Endothelial cell of umbilical vein (primary cell): ENCODE data around the gene FAM181A. TPM values are rescaled to one million over a fixed set of nuclear protein-coding genes. Genes with fewer than 3 reads are reported as not detected.

Experiments
- BruUV-seq: library from RNA; stranded (reverse); fragments of 400-500 nt; replicated peaks from 2 replicates; lab custom pipeline; 2021; lab: Mats Ljungman, UMichigan
- CTCF ChIA-PET: fragments of 300-600, 350-600 bp; sonication (Branson Sonifier 250); formaldehyde crosslinking; loops from one replicate; lab custom pipeline; 2021; ENCODE audit warnings: antibody characterized with exemption, inconsistent platforms; lab: Charles Lee
- POLR2A ChIA-PET: fragments of 300-600, 350-600 bp; sonication (Branson Sonifier 250); formaldehyde crosslinking; loops from one replicate; lab custom pipeline; 2021; ENCODE audit warnings: antibody characterized with exemption, inconsistent platforms; lab: Charles Lee
- DNase-seq: peaks from one replicate; pipeline ENCODE4 v3.0.0-alpha.2; 2011; ENCODE audit warnings: low read depth, low spot score
- FAIRE-seq: peaks from 2 replicates; lab custom pipeline; 2011; peaks lifted over from hg19 to GRCh38; lab: Jason Lieb, UNC
- H2AFZ ChIP-seq: 2 replicates; pipeline ENCODE4 v1.6.0; 2012; ENCODE audit warnings: low read depth, low read length, control low read depth, inconsistent platforms
- H3K27ac ChIP-seq: 2 replicates; pipeline ENCODE4 v1.5.1; 2011; ENCODE audit warnings: low read depth, mild to moderate bottlenecking, control low read depth, low read length, moderate library complexity; ENCODE audit not compliant: insufficient read depth
- H3K27me3 ChIP-seq, 2 experiments: 2 replicates each; pipeline versions ENCODE4 v1.6.0 to v1.6.1; 2011; ENCODE audit warnings: low read length in 2 of 2, mixed read lengths in 1 of 2; ENCODE audit not compliant: control insufficient read depth in 2 of 2, insufficient read depth in 2 of 2
- H3K36me3 ChIP-seq, 2 experiments: 2 replicates in 1 of 2; 3 replicates in 1 of 2; pipeline ENCODE4 v1.5.1; 2011; ENCODE audit warnings: low read length in 2 of 2, mild to moderate bottlenecking in 1 of 2, moderate library complexity in 1 of 2; ENCODE audit not compliant: control insufficient read depth in 2 of 2, insufficient read depth in 2 of 2; ENCODE audit errors: extremely low read depth in 1 of 2
- H3K4me1 ChIP-seq: 3 replicates; pipeline ENCODE4 v1.5.1; 2011; ENCODE audit warnings: mild to moderate bottlenecking, low read length; ENCODE audit not compliant: control insufficient read depth, insufficient read depth; ENCODE audit errors: extremely low read depth
- H3K4me2 ChIP-seq: 2 replicates; pipeline ENCODE4 v1.6.1; 2011; ENCODE audit warnings: low read length, control low read depth, mixed read lengths; ENCODE audit not compliant: insufficient read depth
- H3K4me3 ChIP-seq, 3 experiments: fragments of 200-600 bp in 1 of 3; sonication (generic), shearing (Covaris generic) in 1 of 3; replicated peaks in 1 of 3; 2 replicates each; pipeline ENCODE4 v1.5.1; 2011 to 2016; ENCODE audit warnings: control low read depth in 3 of 3, low read length in 3 of 3, mild to moderate bottlenecking in 2 of 3, inconsistent platforms in 1 of 3, low read depth in 1 of 3, moderate library complexity in 1 of 3; ENCODE audit not compliant: insufficient read depth in 1 of 3
- H3K79me2 ChIP-seq: 2 replicates; pipeline ENCODE4 v1.6.0; 2012; ENCODE audit warnings: low read length, inconsistent platforms; ENCODE audit not compliant: control insufficient read depth, insufficient read depth
- H3K9ac ChIP-seq: replicated peaks from 2 replicates; pipeline ENCODE3; 2011; ENCODE audit warnings: low read length, control low read depth; ENCODE audit not compliant: insufficient read depth; ENCODE audit errors: extremely low read depth
- H3K9me1 ChIP-seq: replicated peaks from 3 replicates; pipeline ENCODE4 v1.6.0; 2011; ENCODE audit warnings: mild to moderate bottlenecking, low read length; ENCODE audit not compliant: control insufficient read depth, insufficient read depth; ENCODE audit errors: extremely low read depth
- H3K9me3 ChIP-seq: replicated peaks from 2 replicates; pipeline ENCODE4 v1.5.1; 2012; ENCODE audit warnings: low read length, inconsistent platforms; ENCODE audit not compliant: control insufficient read depth, insufficient read depth
- H4K20me1 ChIP-seq: replicated peaks from 2 replicates; pipeline ENCODE3; 2011; ENCODE audit warnings: mild to moderate bottlenecking, low read length; ENCODE audit not compliant: control insufficient read depth, insufficient read depth; ENCODE audit errors: extremely low read depth
- FOS ChIP-seq: IDR thresholded peaks from 2 replicates; pipeline ENCODE4 v1.6.1; 2011; ENCODE audit warnings: mild to moderate bottlenecking, low read length, moderate library complexity, borderline replicate concordance; ENCODE audit not compliant: insufficient read depth
- GATA2 ChIP-seq: IDR thresholded peaks from 2 replicates; pipeline ENCODE4 v1.7.0; 2011; ENCODE audit warnings: low read depth, mild to moderate bottlenecking, moderate library complexity, mixed read lengths, low read length; ENCODE audit not compliant: insufficient read length, insufficient read depth
- MYC ChIP-seq: IDR thresholded peaks from one replicate; pipeline ENCODE4 v1.6.1; 2011; ENCODE audit warnings: mild to moderate bottlenecking, low read depth, low read length
- POLR2AphosphoS5 ChIP-seq: IDR thresholded peaks from 2 replicates; pipeline ENCODE4 v1.6.1; 2012; ENCODE audit warnings: low read depth, mild to moderate bottlenecking, control low read depth, low read length, moderate library complexity; ENCODE audit not compliant: insufficient read depth
- dilution Hi-C: fragments of 300-500 bp; cut with MboI; formaldehyde crosslinking; loops from one replicate; pipeline ENCODE4 v1.15.0; 2019; ENCODE audit warnings: low sequenced_read_pairs; ENCODE audit not compliant: extremely low pct_ligation_motif_present
- intact Hi-C: fragments of 100-400 bp; cut with micrococcal nuclease; formaldehyde crosslinking; loops from one replicate; pipeline ENCODE4 v1.10.0; 2022
- polyA plus RNA-seq, 4 experiments: library from polyadenylated mRNA; depleted of rRNA in 3 of 4; stranded (reverse) in 3 of 4; unstranded in 1 of 4; fragments of >200 nt; gene quantifications; 2 replicates each; pipeline versions ENCODE4 v1.2.1 to v1.2.3, GENCODE V29; 2011 to 2012; ENCODE audit warnings: missing spikeins in 1 of 4
- total RNA-seq: library from RNA; stranded (reverse); gene quantifications from 2 replicates; pipeline ENCODE4 v1.2.3, GENCODE V29; 2021
- TF ChIP-seq, protein P1 (sequence below), 2 donors: IDR thresholded peaks; 1 replicate in 1 of 2; 2 replicates in 1 of 2; pipeline ENCODE4 v1.5.1; 2011; ENCODE audit warnings: low read length in 2 of 2, mild to moderate bottlenecking in 2 of 2, moderate library complexity in 2 of 2, control low read depth in 1 of 2, inconsistent platforms in 1 of 2, low read depth in 1 of 2; ENCODE audit not compliant: insufficient read depth in 1 of 2; ENCODE audit errors: extremely low read depth in 1 of 2
- TF ChIP-seq, protein P2 (sequence below): IDR thresholded peaks from 2 replicates; pipeline ENCODE4 v1.6.1; 2011; ENCODE audit not compliant: insufficient read depth, insufficient read length

FAM181A gene
- total and polyA plus RNA-seq, 2 donors (not counting 3 experiments of a cell fraction or from before 2014, with no cell fraction given): not detected

DNA sequence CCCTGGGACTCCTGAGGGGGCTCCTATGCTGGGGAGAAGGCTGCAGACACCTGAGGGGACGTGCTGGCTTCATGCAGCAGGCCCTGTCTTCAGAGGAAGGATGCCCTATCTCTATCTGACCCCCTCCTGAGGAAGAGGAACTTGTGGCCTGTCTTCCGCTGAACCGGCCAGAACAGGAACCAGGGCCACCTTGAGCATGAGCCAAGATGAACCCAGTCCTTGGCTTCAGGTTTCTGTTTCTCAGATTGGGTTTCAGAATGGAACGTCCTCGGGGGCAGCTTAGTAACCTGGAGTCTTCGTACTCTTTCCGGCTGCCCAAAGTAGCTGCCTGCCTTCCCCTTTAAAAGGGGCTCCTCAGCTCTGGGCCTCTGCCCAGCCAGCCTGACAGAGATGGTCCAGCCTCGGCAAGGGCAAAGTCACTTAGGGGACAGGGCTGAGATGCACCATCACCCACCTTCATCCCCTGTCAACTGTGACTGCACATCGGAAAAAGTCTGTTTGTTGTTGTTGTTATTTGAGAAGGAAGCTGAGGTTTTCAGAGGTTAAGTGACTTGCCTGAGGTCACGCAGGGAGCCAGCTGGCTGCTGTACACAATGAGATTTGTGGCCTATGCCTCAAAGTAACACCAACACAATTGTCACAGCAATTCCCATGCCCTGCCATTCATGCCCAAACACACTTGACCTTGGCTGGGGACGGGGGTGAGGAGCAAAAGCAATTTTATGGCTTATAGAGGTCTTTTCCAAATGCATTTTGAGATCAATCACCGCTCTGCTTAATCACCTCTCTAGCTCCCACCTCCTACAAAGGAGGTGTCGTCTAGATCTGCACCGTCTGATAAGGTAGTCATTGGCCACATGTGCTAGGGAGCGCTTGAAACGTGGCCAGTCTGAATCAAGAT, 35.8 kb downstream of the FAM181A start:
- DNase-seq (no peak), FAIRE-seq (no peak)
- ChIA-PET POLR2A (no interaction called here), CTCF (interaction anchor here (1.5 to 4.7 kb wide), 2 partner anchors 17 to 23 kb away, joined by 4 to 27 read pairs; no protein-coding TSS in a partner anchor)
- no peak overlapping the region for H3K4me3 ChIP-seq
- no peaks in the 10 kb centered on the region for H3K4me1 ChIP-seq
- H3K9ac ChIP-seq: no peak overlapping the region
- no peak overlapping the region for H3K27ac ChIP-seq
- no peaks in the 10 kb centered on the region for H3K27me3 ChIP-seq
- dilution Hi-C loops: no loop called here
- no peak overlapping the region for H2AFZ ChIP-seq
- intact Hi-C loops: no loop called here
- TF ChIP-seq, protein P1, sequence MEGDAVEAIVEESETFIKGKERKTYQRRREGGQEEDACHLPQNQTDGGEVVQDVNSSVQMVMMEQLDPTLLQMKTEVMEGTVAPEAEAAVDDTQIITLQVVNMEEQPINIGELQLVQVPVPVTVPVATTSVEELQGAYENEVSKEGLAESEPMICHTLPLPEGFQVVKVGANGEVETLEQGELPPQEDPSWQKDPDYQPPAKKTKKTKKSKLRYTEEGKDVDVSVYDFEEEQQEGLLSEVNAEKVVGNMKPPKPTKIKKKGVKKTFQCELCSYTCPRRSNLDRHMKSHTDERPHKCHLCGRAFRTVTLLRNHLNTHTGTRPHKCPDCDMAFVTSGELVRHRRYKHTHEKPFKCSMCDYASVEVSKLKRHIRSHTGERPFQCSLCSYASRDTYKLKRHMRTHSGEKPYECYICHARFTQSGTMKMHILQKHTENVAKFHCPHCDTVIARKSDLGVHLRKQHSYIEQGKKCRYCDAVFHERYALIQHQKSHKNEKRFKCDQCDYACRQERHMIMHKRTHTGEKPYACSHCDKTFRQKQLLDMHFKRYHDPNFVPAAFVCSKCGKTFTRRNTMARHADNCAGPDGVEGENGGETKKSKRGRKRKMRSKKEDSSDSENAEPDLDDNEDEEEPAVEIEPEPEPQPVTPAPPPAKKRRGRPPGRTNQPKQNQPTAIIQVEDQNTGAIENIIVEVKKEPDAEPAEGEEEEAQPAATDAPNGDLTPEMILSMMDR (IDR thresholded peaks at IDR 0.05; ENCODE audit: extremely low read depth in 1 of 2, insufficient read depth in 1 of 2, low read depth in 1 of 2, low read length in 2 of 2): no peak
- TF ChIP-seq FOS (no peak), GATA2 (no peak), POLR2AphosphoS5 (no peak), MYC (no peak)
- TF ChIP-seq, protein P2, sequence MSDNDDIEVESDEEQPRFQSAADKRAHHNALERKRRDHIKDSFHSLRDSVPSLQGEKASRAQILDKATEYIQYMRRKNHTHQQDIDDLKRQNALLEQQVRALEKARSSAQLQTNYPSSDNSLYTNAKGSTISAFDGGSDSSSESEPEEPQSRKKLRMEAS: no peak
- H4K20me1 ChIP-seq: no peaks in the 10 kb centered on the region
- H3K9me1 ChIP-seq: no peaks in the 10 kb centered on the region
- no peaks in the 10 kb centered on the region for H3K79me2 ChIP-seq
- no TSS peak for BruUV-seq
- no peak overlapping the region for H3K4me2 ChIP-seq
- no peaks in the 10 kb centered on the region for H3K36me3 ChIP-seq
- no peaks in the 10 kb centered on the region for H3K9me3 ChIP-seq
